ENCODE results near the gene ENTPD5.

The ENTPD5 gene

GRCh38 chr14:73965216-73965615 is 53.9 kb downstream of the ENTPD5 start:
- no peak overlapping the region for H3K4me3 ChIP-seq (replicated peaks in 1 of 2; ENCODE audit: low read depth in 2 of 2, low read length in 2 of 2)
- TF ChIP-seq CTCF (IDR thresholded peaks at IDR 0.05; ENCODE audit: low read depth, low read length): no peak

GRCh38 chr14:73961192-73961591 is 57.9 kb downstream of the ENTPD5 start:
- DNase-seq (ENCODE audit: low read depth in 2 of 2): no peak
- no peak for TF ChIP-seq CTCF (IDR thresholded peaks at IDR 0.05; ENCODE audit: low read depth, low read length)
- no peak overlapping the region for H3K4me3 ChIP-seq (replicated peaks in 1 of 2; ENCODE audit: low read depth in 2 of 2, low read length in 2 of 2)

More at GRCh38 chr14:73965216-73965615, 53.9 kb downstream of the ENTPD5 start:
- no peak for DNase-seq (ENCODE audit: low read depth in 2 of 2)

GRCh38 chr14:73958591-73958990 is 60.5 kb downstream of the ENTPD5 start:
- DNase-seq (ENCODE audit: low read depth in 2 of 2): no peak
- TF ChIP-seq CTCF (IDR thresholded peaks at IDR 0.05; ENCODE audit: low read depth, low read length): no peak
- no peak overlapping the region for H3K4me3 ChIP-seq (replicated peaks in 1 of 2; ENCODE audit: low read depth in 2 of 2, low read length in 2 of 2)

GRCh38 chr14:73955674-73956073 is 63.4 kb downstream of the ENTPD5 start:
- DNase-seq (ENCODE audit: low read depth in 2 of 2): no peak
- H3K4me3 ChIP-seq (replicated peaks in 1 of 2; ENCODE audit: low read depth in 2 of 2, low read length in 2 of 2): no peak overlapping the region
- no peak for TF ChIP-seq CTCF (IDR thresholded peaks at IDR 0.05; ENCODE audit: low read depth, low read length)

GRCh38 chr14:73953731-73954130 is 65.4 kb downstream of the ENTPD5 start:
- no peak overlapping the region for H3K4me3 ChIP-seq (replicated peaks in 1 of 2; ENCODE audit: low read depth in 2 of 2, low read length in 2 of 2)
- DNase-seq (ENCODE audit: low read depth in 2 of 2): peak in 1 of 2 donors; percentile 43
- TF ChIP-seq CTCF (IDR thresholded peaks at IDR 0.05; ENCODE audit: low read depth, low read length): no peak

- peak within 1 kb of the TSS; percentile 93 to 95 for H3K4me3 ChIP-seq (replicated peaks in 1 of 2; ENCODE audit: low read depth in 2 of 2, low read length in 2 of 2)
- DNase-seq (ENCODE audit: low read depth in 2 of 2): peak; percentile 97
- no peak for TF ChIP-seq CTCF (IDR thresholded peaks at IDR 0.05; ENCODE audit: low read depth, low read length)
These were observed 69.0 kb downstream of the ENTPD5 start, which contains the start of the genes COQ6 and FAM161B for GRCh38 chr14:73949752-73950734. TSS of gene COQ6 (plus strand) at chr14:73950302. CDS start at chr14:73950333, 31 bp downstream. TSS of gene FAM161B (minus strand) at chr14:73950094. CDS start at chr14:73950026, 68 bp downstream.

Measured in cardiac fibroblast (primary cell).